ENCODE results near the gene TTC28.
"Not testable (repeated sequence)": the region's sequence is repeated elsewhere in the genome, so short reads cannot be mapped to it uniquely, and the experiment has no call there.

TTC28 gene

GRCh38 chr22:28077166-28077565 is 602.5 kb downstream of the TTC28 start:
- no peak for DNase-seq

DNA sequence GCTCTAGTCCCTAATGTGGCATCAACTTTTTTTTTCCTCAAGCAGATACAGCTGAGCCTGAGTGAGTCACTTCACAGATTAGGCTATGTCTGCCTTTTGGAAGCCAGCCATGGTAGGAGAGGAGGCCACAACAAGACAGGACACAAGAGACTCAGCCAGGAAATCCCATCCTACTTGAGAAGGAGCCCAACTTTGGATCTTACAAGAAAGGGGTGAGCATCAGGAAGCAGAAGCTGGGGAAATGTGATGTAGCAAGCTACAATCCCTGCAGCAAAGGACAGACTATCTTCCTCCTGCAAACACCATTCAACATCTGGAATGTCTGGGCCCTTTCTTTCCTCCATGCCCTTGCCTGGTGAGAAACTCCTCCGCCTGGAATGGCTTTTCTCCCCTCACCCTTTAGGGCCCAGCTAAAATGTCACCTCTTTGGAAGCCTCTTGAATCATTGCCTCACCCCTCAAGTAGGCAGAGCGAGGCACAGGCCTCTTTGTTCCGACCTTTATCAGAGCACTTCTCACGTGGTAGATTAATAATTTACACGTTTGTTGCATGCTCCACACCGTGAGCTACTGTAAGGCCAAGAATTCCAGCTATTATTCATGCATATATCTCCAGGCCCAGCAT is 604.2 kb downstream of the TTC28 start:
- DNase-seq = peak; percentile 57

DNA sequence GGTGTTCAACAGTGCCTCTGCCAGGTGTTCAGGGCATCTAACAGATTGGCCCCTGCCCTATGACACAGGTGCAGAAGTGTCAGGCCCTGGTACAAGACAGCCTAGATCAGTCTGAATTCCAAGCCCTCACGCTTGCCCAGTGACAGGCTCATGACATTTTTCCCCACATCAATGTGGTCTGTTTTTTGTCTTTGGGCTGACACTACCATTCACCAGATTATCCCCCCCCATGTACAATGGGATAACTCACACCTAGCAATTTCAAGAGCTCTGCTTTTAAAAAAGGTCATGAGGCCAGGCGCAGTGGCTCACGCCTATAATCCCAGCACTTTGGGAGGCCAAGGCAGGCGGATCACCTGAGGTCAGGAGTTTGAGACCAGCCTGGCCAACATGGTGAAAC is 605.1 kb downstream of the TTC28 start:
- DNase-seq = no peak

GRCh38 chr22:28072066-28072465 is 607.6 kb downstream of the TTC28 start:
- no peak for DNase-seq

DNA sequence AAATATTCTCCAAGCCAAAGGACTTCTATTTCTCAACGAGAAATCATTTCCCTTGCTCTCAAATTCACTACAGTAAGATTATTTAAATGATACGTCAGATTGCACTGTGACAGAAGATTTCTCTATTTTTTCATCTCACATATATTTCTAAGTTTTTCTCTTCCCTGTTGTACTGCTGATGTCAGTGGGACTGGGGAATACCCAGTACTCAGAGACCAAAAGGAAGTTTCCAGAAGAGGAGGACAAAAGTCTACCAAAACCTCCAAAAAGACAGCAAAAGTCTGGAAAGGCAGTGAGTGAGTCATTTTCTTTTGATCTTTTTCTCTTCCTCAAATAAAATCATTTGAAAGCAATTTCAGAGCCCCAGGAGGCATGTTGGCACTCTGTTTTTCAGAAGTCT is 610.8 kb downstream of the TTC28 start:
- no peak for DNase-seq

DNA sequence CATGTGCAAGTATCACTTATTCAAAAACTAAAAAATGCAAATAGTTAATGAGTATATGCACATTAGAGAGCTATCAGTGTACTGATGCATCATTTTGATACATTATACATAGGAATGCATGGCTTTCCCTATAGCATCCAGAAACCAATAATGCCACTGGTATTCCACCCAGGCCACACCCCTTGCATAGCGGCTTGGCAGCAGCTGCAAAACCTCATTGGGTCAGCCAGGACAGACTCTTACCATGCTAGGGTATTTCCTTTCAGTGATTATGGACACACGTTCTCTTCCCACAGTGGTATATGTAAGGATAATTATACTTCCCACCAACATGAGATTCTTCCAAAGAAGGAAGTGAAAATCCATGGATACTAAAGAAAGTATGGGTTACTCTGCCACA is 614.7 kb downstream of the TTC28 start:
- DNase-seq = peak; percentile 73

- DNase-seq = no peak
Observed at GRCh38 chr22:28063656-28064055, 616.0 kb downstream of the TTC28 start.

DNA sequence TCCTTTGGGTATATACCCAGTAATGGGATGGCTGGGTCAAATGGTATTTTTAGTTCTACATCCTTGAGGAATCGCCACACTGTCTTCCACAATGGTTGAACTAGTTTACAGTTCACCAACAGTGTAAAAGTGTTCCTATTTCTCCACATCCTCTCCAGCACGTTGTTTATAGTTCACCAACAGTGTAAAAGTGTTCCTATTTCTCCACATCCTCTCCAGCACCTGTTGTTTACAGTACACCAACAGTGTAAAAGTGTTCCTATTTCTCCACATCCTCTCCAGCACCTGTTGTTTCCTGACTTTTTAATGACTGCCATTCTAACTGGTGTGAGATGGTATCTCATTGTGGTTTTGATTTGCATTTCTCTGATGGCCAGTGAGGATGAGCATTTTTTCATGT is 619.0 kb downstream of the TTC28 start:
- not testable (repeated sequence) for DNase-seq

DNA sequence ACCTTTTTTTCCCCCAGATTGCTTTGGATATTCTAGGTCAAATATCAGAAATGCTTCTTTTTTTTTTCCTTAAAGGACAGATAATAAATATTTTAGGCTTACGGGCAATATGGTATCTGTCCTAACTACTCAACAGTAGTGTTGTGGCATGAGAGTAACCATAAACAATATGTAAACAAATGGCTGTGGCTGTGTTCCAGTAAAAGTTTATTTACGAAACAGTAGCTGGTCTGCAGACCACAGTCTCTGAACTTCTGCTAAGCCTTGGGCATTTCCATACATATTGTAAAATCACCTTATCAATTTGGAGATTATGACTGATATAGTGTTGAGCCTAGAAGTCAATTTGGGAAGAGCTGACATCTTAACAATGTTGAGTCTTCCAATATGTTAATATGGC is 621.6 kb downstream of the TTC28 start:
- DNase-seq = no peak

- no peak for DNase-seq
Observed at GRCh38 chr22:28054819-28055208, 624.8 kb downstream of the TTC28 start.

- DNase-seq = no peak
Observed at GRCh38 chr22:28053896-28054818, 625.5 kb downstream of the TTC28 start.

DNA sequence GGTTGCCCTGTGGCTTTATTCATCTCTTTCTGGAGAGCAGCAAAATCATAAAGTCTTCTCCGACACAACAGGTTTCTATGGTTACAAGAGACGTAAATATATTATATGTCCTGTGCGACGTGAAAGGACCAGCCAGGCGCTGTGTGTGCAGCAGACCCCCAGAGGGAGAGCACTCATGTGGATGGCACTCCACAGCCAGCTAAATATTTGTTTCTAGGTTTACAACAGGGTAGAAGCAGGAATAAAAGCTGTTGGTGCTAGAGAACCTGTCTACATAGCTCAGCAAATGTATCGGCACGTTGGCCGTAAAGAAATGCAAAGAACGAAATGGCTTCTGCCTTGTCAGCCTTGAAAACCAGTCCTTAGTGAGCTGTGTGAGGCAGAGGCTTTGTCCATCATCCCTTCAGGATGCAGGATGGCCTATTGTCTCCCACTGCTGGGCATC is 626.8 kb downstream of the TTC28 start:
- DNase-seq = peak; percentile 33

- DNase-seq = peak; percentile 79
Observed at GRCh38 chr22:28051787-28052356, 627.8 kb downstream of the TTC28 start.

GRCh38 chr22:28051091-28051786 is 628.4 kb downstream of the TTC28 start:
- no peak for DNase-seq

GRCh38 chr22:28048529-28048928 is 631.1 kb downstream of the TTC28 start:
- DNase-seq = no peak

- no peak for DNase-seq
Observed at GRCh38 chr22:28047740-28048139, 631.9 kb downstream of the TTC28 start.

DNA sequence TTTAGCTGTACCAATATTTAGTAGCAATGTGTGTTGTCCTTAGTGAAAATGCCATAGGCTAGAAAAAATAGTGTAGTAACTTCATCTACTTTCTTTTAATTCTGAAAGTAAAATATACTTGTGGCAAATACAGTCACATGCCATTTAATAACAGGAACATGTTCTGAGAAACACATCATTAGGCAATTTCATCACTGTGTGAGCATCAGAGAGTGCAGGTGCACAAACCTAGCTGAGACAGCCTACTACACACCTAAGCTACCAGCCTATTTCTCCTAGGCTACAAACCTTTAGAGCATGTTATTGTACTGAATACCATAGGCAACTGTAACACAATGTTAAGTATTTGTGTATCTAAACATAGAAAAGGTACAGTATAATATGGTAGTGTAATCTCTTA is 633.5 kb downstream of the TTC28 start:
- no peak for DNase-seq

- DNase-seq = no peak
Observed at GRCh38 chr22:28044546-28045173, 635.0 kb downstream of the TTC28 start.

- no peak for DNase-seq
Observed at GRCh38 chr22:28043266-28043665, 636.4 kb downstream of the TTC28 start.

DNA sequence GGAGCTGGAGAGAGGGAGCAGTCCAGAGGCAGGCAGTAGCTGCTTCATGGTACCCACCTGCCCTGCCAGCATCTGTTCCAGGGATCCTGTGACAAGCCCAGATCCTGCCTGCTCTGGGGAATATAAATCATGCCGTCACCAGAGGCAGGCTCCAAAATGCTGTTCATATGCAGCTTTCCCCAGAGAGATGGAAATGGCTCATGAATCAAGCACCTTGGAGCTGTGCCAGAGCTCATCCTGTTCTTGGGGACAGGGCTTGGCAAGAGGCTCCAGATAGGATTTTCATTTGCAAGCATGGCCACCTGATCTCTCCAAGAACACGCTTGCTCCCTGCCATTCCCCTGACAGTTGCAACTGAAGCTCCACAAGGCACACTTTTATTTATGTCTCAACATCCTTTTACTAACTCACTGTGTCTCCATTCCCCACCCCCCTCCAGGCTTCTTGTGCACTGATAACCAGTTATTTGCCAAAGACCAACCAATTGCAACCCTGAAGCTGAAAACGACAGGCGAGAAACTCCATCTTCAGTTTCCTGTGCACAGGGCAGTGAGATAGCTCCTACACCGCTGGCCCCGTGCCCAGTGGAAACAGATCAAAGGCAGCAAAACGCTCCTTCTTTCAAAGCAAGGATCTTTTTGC is 644.8 kb downstream of the TTC28 start:
- peak; percentile 82 for DNase-seq

DNA sequence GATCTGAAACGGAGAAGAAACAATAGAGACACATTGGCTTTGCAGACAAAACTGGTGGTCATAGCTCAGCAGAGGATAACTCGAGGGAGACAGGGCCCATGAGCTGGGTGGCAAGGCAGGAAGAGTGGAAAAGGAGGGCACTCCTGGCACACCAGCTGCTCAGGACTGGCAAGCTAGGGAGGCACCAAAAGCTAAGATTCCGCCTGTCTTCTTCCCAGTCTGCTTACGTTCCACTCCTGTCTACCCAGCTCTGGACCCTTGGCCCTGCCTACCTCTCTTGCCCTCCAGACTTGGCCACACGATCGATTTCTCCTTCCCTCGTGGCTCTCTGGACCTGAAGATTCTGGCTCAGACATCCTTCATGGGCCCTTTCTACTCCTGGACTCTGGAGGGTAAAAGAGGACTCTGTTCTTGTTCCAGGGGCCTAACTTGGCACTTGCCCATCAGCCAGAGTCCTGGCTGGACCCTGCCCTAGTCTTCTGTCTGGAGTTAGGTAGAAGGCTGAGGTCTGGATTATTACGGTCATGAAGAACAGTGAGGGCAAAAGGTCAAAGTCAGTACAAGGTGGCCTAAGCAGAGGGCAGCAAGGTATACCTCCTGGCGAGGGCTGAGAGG is 645.4 kb downstream of the TTC28 start:
- DNase-seq = no peak

DNA sequence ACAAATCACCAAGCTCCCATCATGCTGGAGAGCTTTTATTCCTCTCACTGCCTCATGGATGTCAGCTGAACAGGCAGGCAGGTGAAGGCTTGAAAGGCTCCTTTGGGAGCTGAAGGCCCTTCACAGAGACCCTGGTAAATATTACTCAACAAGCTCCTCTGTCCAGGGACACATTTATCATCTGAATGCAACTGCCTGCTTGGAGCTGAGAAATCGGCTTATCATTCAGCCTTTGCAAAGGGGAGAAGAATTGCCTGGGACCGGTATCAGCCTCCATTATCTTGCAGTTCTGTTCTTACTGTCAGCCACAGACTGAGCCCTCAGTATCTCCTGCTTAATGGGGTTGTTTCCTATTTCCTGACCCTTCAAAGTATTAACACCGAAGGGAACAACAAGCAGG is 646.8 kb downstream of the TTC28 start:
- DNase-seq = peak; percentile 15

All from right hindlimb (tissue), 1 donor.